ENCODE data around the gene HLX. TPM values are rescaled to one million over a fixed set of nuclear protein-coding genes. Genes with fewer than 3 reads are reported as not detected.

HLX gene
- polyA plus RNA-seq, 1 of the 3 experiments (the other 2 are of a cell fraction) = 21.4 TPM

DNA sequence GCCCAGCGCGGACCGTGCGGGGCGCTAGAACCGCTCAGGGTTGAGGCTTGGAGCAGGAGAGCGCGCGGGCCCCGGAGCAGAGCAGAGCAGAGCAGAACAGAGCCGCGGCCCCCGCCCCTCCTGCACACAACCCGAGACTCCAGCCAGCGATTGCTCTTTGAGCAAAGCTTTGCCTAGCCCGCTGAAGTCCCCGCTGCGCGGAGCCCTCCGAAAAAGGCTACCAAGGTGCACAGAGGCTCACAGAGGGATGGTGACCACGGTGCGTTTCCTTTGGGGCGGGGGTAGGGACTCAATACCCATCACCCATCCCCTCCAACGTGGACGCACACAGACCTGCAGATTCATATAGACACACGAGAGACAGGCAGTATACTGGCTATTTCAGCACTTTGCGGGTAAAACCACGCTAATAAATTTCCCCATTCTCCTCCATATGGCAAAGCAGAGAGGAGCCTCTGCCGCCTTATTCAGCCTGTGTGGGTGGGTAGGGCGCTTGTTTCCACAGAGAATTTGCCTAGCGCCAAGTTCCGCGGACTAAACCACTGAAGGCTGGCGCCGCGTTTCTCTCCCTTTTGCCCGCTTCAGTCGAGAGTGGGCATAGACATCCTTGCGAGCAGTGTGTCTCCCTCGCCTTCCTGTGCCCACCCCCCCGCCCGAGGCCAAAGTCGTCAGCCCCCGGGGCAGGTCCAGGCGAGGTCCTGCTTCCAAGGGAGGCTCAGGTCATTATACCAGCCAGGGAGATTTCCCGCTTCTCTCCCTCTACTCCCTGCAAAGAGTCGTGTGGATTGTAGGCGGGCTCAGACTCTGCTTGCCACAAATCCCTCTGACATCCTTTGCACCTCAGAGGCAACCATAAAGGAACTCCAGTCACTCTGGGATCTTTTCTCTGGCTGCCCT, 8.5 kb downstream of the HLX start:
- no peak overlapping the region for H3K9ac ChIP-seq
- H2AFZ ChIP-seq (ENCODE audit: low read depth) = no peak overlapping the region
- no peaks in the 10 kb centered on the region for H3K79me2 ChIP-seq (ENCODE audit: insufficient read depth)
- H3K4me3 ChIP-seq (ENCODE audit: low read depth in 2 of 2, low read length in 1 of 2) = peak overlapping the region in 1 of 2 experiments; percentile 24; a peak in 1 of 4 replicates
- no peaks in the 10 kb centered on the region for H4K20me1 ChIP-seq (ENCODE audit: insufficient read depth)
- no peak overlapping the region for H3K4me2 ChIP-seq
- H3K9me2 ChIP-seq = no peaks in the 10 kb centered on the region
- H3K27ac ChIP-seq (ENCODE audit: low read depth in 2 of 2, low read length in 1 of 2) = no peak overlapping the region
- DNase-seq = peak; percentile 73
- 53% methylated on average over 43 of the region's 48 CpGs for WGBS (ENCODE audit: low lambda C conversion rate)
- no peaks in the 10 kb centered on the region; a peak in 1 of 4 replicates for H3K4me1 ChIP-seq (ENCODE audit: control insufficient read depth in 1 of 2, insufficient read depth in 2 of 2, low read depth in 1 of 2, low read length in 1 of 2)
- H3K9me3 ChIP-seq = no peaks in the 10 kb centered on the region
- ChIA-PET POLR2A (no interaction called here), CTCF (interaction anchor here (0.6 to 1.8 kb wide), 2 partner anchors 316 kb away, joined by 4 to 7 read pairs; no protein-coding TSS in a partner anchor)
- H3K36me3 ChIP-seq (replicated peaks in 1 of 2; ENCODE audit: control insufficient read depth in 1 of 2, insufficient read depth in 2 of 2, low read length in 1 of 2) = peaks cover 7 to 35% of the 10 kb centered on the region in 2 experiments
- no peak for TF ChIP-seq CHD2 (IDR thresholded peaks at IDR 0.05; ENCODE audit: low read length, partially characterized antibody)
- H3K27me3 ChIP-seq (ENCODE audit: insufficient read depth) = no peaks in the 10 kb centered on the region
- H3F3A ChIP-seq (replicated peaks; ENCODE audit: insufficient read depth) = no peaks in the 10 kb centered on the region

DNA sequence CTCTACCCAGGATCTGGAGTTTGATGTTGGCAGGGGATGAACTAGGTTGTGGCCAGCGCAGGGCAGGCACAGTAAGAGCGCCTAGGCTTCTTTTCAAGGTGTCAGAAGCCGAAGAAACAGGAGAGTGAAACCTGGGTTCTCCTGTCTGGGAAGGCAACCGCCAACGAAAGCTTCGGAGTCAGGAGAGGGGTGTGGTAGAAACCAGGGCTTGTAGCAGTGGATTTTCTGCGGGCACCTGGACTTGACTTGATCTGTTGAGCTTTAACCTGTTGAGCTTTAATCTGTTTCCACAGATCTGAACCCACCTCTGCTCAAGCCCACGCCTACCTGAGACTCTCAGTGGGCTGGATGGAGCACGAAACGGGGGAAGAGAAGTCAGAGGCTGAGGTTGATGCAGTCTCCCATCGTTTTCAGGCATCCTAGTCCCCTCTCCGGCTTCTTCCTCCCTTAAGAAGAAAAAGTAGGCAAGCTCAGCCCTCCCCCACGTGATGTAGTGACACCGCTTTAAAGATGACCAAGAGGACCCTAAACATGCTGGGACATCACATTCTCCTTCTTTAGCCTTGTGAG, 9.3 kb downstream of the HLX start:
- Histone ChIP-seq H3K4me2 (no peak overlapping the region), H3K27ac (ENCODE audit: low read depth in 2 of 2, low read length in 1 of 2) (no peak overlapping the region), H3K4me3 (ENCODE audit: low read depth in 2 of 2, low read length in 1 of 2) (no peak overlapping the region), H4K20me1 (ENCODE audit: insufficient read depth) (no peaks in the 10 kb centered on the region), H3K27me3 (ENCODE audit: insufficient read depth) (no peaks in the 10 kb centered on the region), H3K9me2 (no peaks in the 10 kb centered on the region), H3K4me1 (ENCODE audit: control insufficient read depth in 1 of 2, insufficient read depth in 2 of 2, low read depth in 1 of 2, low read length in 1 of 2) (no peaks in the 10 kb centered on the region; a peak in 1 of 4 replicates), H3F3A (replicated peaks; ENCODE audit: insufficient read depth) (no peaks in the 10 kb centered on the region), H3K79me2 (ENCODE audit: insufficient read depth) (no peaks in the 10 kb centered on the region), H3K9ac (no peak overlapping the region), H3K9me3 (no peaks in the 10 kb centered on the region), H3K36me3 (replicated peaks in 1 of 2; ENCODE audit: control insufficient read depth in 1 of 2, insufficient read depth in 2 of 2, low read length in 1 of 2) (peaks cover 3 to 28% of the 10 kb centered on the region in 2 experiments), H2AFZ (ENCODE audit: low read depth) (no peak overlapping the region)
- POLR2A ChIA-PET = no interaction called here
- no peak for DNase-seq
- CTCF ChIA-PET = interaction anchor here (1.3 to 1.8 kb wide), 2 partner anchors 13 to 315 kb away, joined by 4 to 7 read pairs; no protein-coding TSS in a partner anchor
- WGBS (ENCODE audit: low lambda C conversion rate) = 91% methylated on average over 14 of the region's 14 CpGs
- TF ChIP-seq ELF1 (IDR thresholded peaks at IDR 0.05) = no peak
- TF ChIP-seq NRF1 (IDR thresholded peaks at IDR 0.05; ENCODE audit: low read depth, low read length) = no peak
- TF ChIP-seq, protein P1, sequence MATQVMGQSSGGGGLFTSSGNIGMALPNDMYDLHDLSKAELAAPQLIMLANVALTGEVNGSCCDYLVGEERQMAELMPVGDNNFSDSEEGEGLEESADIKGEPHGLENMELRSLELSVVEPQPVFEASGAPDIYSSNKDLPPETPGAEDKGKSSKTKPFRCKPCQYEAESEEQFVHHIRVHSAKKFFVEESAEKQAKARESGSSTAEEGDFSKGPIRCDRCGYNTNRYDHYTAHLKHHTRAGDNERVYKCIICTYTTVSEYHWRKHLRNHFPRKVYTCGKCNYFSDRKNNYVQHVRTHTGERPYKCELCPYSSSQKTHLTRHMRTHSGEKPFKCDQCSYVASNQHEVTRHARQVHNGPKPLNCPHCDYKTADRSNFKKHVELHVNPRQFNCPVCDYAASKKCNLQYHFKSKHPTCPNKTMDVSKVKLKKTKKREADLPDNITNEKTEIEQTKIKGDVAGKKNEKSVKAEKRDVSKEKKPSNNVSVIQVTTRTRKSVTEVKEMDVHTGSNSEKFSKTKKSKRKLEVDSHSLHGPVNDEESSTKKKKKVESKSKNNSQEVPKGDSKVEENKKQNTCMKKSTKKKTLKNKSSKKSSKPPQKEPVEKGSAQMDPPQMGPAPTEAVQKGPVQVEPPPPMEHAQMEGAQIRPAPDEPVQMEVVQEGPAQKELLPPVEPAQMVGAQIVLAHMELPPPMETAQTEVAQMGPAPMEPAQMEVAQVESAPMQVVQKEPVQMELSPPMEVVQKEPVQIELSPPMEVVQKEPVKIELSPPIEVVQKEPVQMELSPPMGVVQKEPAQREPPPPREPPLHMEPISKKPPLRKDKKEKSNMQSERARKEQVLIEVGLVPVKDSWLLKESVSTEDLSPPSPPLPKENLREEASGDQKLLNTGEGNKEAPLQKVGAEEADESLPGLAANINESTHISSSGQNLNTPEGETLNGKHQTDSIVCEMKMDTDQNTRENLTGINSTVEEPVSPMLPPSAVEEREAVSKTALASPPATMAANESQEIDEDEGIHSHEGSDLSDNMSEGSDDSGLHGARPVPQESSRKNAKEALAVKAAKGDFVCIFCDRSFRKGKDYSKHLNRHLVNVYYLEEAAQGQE (IDR thresholded peaks at IDR 0.05; ENCODE audit: low read depth, low read length) = no peak
- no peak for TF ChIP-seq RFX5 (IDR thresholded peaks at IDR 0.05; ENCODE audit: low read length)
- TF ChIP-seq, protein P2, sequence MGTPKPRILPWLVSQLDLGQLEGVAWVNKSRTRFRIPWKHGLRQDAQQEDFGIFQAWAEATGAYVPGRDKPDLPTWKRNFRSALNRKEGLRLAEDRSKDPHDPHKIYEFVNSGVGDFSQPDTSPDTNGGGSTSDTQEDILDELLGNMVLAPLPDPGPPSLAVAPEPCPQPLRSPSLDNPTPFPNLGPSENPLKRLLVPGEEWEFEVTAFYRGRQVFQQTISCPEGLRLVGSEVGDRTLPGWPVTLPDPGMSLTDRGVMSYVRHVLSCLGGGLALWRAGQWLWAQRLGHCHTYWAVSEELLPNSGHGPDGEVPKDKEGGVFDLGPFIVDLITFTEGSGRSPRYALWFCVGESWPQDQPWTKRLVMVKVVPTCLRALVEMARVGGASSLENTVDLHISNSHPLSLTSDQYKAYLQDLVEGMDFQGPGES (IDR thresholded peaks at IDR 0.05; ENCODE audit: low read depth, low read length) = no peak
- TF ChIP-seq RAD21 (IDR thresholded peaks at IDR 0.05; ENCODE audit: low read length) = no peak
- TF ChIP-seq NFIC (IDR thresholded peaks at IDR 0.05; ENCODE audit: borderline replicate concordance) = no peak
- no peak for TF ChIP-seq EP300 (IDR thresholded peaks at IDR 0.05; ENCODE audit: borderline replicate concordance in 1 of 2, low read depth in 1 of 2, low read length in 1 of 2)
- no peak for TF ChIP-seq RXRA (IDR thresholded peaks at IDR 0.05; ENCODE audit: borderline replicate concordance, low read depth)
- TF ChIP-seq, protein P3, sequence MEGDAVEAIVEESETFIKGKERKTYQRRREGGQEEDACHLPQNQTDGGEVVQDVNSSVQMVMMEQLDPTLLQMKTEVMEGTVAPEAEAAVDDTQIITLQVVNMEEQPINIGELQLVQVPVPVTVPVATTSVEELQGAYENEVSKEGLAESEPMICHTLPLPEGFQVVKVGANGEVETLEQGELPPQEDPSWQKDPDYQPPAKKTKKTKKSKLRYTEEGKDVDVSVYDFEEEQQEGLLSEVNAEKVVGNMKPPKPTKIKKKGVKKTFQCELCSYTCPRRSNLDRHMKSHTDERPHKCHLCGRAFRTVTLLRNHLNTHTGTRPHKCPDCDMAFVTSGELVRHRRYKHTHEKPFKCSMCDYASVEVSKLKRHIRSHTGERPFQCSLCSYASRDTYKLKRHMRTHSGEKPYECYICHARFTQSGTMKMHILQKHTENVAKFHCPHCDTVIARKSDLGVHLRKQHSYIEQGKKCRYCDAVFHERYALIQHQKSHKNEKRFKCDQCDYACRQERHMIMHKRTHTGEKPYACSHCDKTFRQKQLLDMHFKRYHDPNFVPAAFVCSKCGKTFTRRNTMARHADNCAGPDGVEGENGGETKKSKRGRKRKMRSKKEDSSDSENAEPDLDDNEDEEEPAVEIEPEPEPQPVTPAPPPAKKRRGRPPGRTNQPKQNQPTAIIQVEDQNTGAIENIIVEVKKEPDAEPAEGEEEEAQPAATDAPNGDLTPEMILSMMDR (IDR thresholded peaks at IDR 0.05) = no peak
- TF ChIP-seq, protein P4, sequence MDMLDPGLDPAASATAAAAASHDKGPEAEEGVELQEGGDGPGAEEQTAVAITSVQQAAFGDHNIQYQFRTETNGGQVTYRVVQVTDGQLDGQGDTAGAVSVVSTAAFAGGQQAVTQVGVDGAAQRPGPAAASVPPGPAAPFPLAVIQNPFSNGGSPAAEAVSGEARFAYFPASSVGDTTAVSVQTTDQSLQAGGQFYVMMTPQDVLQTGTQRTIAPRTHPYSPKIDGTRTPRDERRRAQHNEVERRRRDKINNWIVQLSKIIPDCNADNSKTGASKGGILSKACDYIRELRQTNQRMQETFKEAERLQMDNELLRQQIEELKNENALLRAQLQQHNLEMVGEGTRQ (IDR thresholded peaks at IDR 0.05; ENCODE audit: borderline replicate concordance, low read depth, low read length) = no peak
- TF ChIP-seq, protein P5, sequence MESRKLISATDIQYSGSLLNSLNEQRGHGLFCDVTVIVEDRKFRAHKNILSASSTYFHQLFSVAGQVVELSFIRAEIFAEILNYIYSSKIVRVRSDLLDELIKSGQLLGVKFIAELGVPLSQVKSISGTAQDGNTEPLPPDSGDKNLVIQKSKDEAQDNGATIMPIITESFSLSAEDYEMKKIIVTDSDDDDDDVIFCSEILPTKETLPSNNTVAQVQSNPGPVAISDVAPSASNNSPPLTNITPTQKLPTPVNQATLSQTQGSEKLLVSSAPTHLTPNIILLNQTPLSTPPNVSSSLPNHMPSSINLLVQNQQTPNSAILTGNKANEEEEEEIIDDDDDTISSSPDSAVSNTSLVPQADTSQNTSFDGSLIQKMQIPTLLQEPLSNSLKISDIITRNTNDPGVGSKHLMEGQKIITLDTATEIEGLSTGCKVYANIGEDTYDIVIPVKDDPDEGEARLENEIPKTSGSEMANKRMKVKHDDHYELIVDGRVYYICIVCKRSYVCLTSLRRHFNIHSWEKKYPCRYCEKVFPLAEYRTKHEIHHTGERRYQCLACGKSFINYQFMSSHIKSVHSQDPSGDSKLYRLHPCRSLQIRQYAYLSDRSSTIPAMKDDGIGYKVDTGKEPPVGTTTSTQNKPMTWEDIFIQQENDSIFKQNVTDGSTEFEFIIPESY (IDR thresholded peaks at IDR 0.05; ENCODE audit: borderline replicate concordance, low read depth) = no peak
- no peak for TF ChIP-seq JUND (IDR thresholded peaks at IDR 0.05)
- TF ChIP-seq POLR2AphosphoS5 (IDR thresholded peaks at IDR 0.05; ENCODE audit: low read depth, low read length) = no peak

Data from SK-N-SH (cell line).